AG09309 (cell line): Measurements from ENCODE around the gene SLC25A34.

Source experiments
- DNase-seq: peaks from one replicate; pipeline ENCODE4 v3.0.0-alpha.2; 2010; ENCODE audit warnings: low read depth
- H3K4me3 ChIP-seq: 2 replicates; pipeline ENCODE4 v1.5.1; 2011; ENCODE audit warnings: mild to moderate bottlenecking, low read depth, low read length, moderate library complexity; ENCODE audit not compliant: control insufficient read depth
- TF ChIP-seq, protein P1 (sequence below): IDR thresholded peaks from 2 replicates; pipeline ENCODE4 v1.5.1; 2011; ENCODE audit warnings: mild to moderate bottlenecking, low read depth, low read length, inconsistent platforms; ENCODE audit not compliant: insufficient read depth, control insufficient read depth; ENCODE audit errors: missing control alignments

Gene SLC25A34

DNA sequence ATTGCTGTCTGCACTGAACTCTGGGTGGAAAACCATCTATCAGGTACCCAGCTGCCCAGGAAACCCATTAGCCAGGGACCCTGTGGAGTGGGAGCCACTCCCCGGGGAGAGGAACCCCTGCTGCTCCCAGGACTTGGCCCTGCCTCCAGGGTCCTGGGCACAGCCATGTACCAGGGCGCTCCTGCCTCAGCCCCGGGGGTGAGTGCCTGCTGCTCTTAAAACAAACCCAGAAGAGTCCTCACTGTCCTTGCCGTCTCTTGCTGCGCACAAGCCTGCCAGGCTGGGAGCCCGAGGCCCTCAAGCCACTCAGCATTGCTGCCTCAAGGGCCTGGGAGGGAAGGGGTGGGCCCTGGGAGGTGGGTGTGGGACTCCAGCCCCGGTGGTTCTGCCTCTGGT, 3.4 kb upstream of the SLC25A34 start:
- H3K4me3 ChIP-seq, result no peak overlapping the region
- DNase-seq, result no peak
- TF ChIP-seq, protein P1, sequence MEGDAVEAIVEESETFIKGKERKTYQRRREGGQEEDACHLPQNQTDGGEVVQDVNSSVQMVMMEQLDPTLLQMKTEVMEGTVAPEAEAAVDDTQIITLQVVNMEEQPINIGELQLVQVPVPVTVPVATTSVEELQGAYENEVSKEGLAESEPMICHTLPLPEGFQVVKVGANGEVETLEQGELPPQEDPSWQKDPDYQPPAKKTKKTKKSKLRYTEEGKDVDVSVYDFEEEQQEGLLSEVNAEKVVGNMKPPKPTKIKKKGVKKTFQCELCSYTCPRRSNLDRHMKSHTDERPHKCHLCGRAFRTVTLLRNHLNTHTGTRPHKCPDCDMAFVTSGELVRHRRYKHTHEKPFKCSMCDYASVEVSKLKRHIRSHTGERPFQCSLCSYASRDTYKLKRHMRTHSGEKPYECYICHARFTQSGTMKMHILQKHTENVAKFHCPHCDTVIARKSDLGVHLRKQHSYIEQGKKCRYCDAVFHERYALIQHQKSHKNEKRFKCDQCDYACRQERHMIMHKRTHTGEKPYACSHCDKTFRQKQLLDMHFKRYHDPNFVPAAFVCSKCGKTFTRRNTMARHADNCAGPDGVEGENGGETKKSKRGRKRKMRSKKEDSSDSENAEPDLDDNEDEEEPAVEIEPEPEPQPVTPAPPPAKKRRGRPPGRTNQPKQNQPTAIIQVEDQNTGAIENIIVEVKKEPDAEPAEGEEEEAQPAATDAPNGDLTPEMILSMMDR, result no peak

DNA sequence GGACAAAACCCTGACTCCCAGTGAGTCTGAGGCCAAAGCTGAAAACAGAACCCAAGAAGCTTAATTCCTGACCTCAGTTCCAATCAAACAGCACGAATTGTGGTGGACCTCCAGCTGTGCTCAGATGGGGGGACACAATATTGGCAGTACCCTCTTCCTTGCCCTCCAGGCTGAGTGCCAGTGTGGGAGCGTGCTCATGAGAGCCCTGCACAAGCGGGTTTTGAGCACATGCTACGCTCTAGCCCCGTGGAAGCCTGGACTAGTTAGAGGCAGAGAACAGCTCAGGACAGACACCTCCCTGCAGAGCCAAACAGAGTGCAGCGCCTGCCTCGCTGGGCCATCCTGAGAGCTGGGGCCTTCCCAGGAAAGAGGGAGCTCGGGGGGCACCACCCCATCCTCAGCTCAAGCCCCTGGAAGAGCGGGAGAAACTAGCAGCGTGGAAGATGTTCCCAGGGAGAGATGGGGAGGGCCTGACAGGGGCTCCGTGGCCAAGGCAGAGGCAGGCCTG, 2.8 kb upstream of the SLC25A34 start:
- TF ChIP-seq, protein P1, result no peak
- DNase-seq, result no peak
- no peak overlapping the region for H3K4me3 ChIP-seq

DNA sequence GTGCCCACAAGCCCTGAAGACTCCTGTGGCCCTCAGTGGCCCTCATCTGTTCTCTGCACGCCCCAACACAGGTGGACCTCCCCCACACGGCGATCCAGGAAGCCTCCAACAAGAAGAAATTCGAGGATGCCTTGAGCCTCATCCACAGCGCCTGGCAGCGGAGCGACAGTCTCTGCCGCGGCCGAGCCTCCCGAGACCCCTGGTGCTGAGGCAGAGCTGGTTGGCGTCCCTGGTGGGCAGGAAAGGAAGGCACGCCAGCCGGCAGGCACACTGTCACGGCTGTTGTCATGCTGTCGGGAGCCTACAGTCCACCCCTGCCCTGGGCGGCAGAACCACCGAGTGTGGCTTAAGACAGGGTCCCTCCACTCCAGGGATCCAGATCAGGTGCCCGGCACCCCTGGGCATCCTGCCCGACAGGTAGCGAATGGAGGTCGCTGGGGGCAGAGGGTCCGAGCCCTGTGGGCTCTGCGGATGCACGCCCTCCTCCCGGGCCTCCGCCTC, 2.3 kb upstream of the SLC25A34 start:
- TF ChIP-seq, protein P1, result no peak
- DNase-seq, result no peak
- H3K4me3 ChIP-seq, result no peak overlapping the region

DNA sequence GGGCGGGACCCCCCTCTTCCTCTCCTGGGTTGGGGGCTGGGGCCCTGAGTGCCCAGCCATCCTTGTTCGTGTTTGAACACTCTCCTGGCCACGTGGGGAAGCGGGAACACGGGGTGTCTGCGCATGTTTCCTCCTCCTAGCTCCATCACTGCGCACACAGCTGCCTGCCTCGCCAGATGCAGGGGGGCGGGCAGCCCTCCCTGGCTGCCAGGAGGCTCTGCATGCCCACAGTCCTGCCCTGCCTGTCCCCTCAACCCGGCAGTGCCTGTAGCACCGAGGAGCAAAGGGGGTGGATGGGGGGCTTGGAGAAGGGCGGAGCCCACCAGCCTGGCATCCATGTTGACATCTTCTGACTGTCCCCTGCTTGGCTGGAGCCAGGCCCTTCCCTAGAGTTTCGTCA, 1.8 kb upstream of the SLC25A34 start:
- no peak overlapping the region for H3K4me3 ChIP-seq
- TF ChIP-seq, protein P1, result no peak
- DNase-seq, result no peak

DNA sequence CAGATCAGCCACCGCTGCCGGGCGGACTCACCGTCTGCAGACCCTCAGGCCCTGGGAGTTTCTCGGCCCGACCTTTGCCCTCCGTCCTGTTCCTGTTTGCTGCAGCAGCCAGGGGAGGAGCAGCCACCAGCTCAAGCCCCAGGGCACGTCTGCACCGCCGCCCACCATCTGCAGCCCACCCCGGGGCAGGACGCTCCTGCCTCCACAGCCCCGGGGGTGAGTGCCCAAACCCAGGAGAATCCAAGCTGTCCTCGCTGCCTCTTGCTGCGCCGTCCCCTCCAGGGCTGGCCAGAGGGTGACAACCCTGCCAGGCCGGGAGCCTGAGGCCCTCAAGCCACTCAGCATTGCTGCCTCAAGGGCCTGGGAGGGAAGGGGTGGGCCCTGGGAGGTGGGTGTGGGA, 1.2 kb upstream of the SLC25A34 start:
- no peak overlapping the region for H3K4me3 ChIP-seq
- TF ChIP-seq, protein P1, result no peak
- no peak for DNase-seq

DNA sequence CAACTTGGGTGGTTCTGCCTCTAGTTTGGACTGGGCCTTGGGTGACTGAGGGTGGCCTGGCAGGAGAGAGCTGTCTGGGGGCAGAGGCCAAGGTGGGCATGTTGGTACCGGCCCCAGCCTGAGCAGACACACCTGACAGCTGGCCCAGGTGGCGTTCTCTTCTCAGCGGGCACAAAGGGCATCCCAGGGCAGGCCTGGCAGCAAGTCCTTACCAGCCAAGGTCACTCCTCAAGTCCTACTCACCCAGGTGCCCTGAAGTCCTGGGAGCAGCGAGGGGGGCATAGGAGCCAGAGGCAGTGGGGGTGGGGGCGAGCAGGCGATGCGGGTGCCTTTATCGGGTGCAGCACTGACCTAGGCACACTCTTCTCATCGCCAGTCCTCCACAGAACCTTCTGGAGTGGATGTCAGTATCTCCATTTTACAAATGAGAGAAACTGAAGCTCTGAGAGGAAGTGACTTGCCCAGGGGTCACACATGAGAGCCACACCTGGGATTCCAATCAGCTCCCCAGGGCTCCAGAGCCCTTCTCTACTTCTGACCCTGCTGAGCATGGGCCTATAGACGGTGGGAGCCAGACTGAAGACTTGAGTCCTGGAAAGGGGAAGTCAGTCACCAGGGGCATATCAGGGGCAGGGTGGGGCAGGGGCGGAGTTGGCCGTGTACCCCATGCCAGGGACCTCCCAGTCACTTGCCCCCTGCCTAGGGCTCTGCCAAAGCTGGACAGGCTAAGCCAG, 587 bp upstream of the SLC25A34 start:
- no peak for DNase-seq
- no peak overlapping the region for H3K4me3 ChIP-seq
- TF ChIP-seq, protein P1, result no peak
